Retina (tissue), 1 donor: ENCODE results near the gene KIFC3.
A peak's percentile ranks its signal among the peaks of the same experiment; 100 is the strongest.
"Not testable (repeated sequence)": the region's sequence is repeated elsewhere in the genome, so short reads cannot be mapped to it uniquely, and the experiment has no call there.

ENCODE experiments used
- DNase-seq: peaks from one replicate; pipeline ENCODE4 v3.0.0-alpha.2; 2016

The KIFC3 gene

DNA sequence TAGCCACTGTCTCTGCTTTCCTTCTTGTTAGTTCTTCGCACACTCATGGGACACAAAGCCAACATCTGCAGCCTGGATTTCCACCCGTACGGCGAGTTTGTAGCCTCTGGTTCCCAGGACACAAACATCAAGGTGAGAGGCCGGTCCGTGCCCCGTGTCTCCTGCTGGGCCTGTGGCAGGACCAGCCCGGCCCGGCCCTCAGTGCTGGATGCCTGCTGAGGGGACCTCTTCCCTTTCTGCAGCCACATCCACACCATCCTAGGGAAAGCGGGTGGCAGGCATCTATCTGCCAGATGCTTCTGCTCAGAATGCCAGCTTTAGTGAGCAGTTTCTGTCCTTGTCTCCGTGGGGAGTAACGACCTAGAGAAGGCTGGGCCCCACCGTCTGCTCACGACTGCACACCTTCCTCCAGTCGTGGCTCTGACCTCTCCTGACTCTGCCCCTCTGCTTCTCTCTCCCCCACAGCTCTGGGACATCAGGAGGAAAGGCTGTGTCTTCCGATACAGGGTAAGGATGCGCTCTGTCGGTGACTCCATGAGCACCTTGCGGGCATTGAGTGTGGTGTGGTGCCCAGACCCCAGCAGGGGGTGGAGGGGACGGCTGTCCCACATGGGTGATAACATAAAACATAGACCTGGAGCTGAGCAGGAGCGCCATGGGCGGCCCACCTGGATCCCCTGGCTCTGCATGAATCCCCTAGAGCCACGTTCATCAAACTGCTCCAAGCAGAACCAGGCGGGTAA is 51.3 kb downstream of the KIFC3 start:
- no peak for DNase-seq

DNA sequence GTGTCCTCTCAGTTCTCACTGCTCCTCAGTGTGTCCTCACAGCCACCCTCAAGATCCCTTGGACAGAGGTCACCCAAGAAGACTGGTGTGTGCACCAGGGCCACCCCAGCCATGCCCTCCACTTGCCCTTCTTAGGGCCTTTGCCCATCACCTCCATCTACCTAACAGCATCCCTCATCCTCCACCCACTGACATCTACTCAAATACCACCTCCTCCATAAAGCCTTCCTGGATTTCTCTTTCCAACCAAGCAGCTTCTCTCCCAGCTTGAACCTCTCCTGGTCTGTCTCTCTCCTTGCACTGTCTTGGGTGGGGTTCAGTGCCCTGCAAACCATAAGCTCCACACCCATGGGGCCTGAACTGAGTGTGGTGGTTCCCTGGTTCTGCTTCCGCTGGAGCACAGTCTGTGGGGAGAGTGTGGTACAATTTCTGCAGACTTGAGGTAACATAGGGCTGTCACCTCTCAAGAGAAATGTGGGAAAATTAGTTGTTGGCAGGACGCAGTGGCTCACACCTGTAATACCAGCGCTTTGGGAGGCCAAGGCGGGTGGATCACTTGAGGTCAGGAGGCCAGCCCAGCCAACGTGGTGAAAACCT is 52.3 kb downstream of the KIFC3 start:
- no peak for DNase-seq

DNA sequence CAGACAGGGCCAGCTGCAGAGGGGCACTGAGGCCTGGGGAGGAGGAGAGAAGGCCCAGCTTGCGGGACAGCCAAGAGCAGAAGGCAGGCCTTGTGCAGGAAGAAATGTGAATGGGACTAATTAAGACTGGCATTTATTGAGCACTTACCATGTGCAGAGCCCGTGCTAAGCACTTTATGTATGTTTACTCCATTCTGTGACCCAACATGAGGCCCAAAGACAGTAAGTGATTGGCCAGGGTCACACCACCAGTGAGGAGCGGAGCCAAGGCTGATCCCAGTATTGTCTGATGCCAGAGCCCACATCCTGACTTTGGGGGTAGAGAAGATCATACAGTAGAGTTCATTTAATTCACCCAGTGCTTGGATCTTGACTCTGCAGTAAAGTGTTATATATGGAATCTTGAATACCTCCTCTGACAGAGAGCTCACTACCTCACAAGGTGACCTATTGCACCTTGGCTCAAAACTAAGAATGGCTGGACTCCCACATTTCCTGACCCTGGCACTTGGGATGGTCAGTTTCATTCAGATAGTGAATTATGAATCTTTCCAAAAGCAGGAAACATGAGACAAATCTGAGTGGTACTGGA is 53.1 kb downstream of the KIFC3 start:
- DNase-seq = no peak

GRCh38 chr16:57748596-57748995 is 53.7 kb downstream of the KIFC3 start:
- DNase-seq = no peak

- no peak for DNase-seq
These were observed 54.3 kb downstream of the KIFC3 start for GRCh38 chr16:57747996-57748395.

DNA sequence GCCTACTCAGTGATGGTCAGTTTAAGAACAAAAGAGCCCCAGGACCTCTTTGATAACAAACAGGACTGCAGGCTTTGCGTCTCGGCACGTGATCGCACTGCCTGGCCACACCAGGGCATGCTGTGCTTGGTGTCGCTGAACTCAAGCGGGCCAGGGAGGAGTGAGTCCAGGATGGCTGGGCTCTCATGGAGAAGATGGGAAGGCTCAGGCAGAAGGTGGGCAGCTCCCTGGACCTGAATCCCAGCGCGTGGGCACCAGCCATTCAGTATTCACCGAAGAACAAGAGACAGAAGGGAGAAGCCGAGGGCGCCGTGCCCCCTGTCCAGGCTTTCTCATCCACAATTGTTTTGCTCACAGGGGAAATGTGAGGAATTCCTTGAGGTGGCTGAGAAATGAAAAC is 54.8 kb downstream of the KIFC3 start:
- DNase-seq = no peak

- DNase-seq = no peak
These were observed 55.2 kb downstream of the KIFC3 start for GRCh38 chr16:57747091-57747490.

- not testable (repeated sequence) for DNase-seq
These were observed 56.0 kb downstream of the KIFC3 start for GRCh38 chr16:57746316-57746715.

DNA sequence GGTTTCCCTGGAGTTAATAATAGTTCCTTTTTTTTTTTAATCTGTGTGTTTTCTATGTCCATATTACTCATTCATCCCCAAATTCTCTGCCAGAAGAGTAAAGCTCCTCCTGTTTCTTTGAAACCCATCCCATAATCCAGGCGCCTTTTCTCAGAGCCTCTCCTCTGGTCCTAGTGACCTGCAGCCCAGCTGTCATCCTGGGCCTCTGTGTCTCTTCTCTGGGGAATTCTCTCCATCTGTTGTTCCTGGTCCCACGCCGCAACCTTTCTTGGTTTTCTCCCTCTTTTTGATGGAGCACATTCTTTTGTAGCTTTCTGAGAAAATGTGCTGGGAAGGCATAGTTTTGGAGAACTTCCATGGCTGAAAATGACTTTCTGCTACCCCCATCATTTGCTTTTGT is 56.5 kb downstream of the KIFC3 start:
- no peak for DNase-seq

GRCh38 chr16:57744642-57744903 is 57.7 kb downstream of the KIFC3 start:
- DNase-seq = no peak

GRCh38 chr16:57743886-57744641 is 58.2 kb downstream of the KIFC3 start:
- no peak for DNase-seq

- no peak for DNase-seq
These were observed 58.8 kb downstream of the KIFC3 start for GRCh38 chr16:57743458-57743857.

DNA sequence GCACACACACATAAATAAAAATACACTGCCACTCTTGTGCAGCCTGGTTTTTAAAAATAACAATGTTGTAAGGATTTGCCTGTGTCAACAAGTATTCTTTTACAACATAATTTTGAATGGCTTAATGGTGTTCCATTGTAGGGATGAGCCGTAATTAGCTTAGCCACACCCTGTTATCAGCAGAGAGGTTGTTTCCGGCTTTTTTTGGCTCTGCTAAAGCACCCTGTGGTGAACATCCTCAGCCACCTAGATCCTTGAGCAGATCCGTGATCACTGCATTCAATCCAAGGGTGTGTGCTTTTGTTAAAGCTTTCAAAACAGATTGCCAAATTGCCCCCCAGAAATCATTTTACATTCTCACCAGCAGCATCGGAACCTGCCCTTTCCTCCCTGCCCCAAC is 59.7 kb downstream of the KIFC3 start:
- DNase-seq = no peak

- DNase-seq = no peak
These were observed 60.6 kb downstream of the KIFC3 start for GRCh38 chr16:57741660-57742191.

DNA sequence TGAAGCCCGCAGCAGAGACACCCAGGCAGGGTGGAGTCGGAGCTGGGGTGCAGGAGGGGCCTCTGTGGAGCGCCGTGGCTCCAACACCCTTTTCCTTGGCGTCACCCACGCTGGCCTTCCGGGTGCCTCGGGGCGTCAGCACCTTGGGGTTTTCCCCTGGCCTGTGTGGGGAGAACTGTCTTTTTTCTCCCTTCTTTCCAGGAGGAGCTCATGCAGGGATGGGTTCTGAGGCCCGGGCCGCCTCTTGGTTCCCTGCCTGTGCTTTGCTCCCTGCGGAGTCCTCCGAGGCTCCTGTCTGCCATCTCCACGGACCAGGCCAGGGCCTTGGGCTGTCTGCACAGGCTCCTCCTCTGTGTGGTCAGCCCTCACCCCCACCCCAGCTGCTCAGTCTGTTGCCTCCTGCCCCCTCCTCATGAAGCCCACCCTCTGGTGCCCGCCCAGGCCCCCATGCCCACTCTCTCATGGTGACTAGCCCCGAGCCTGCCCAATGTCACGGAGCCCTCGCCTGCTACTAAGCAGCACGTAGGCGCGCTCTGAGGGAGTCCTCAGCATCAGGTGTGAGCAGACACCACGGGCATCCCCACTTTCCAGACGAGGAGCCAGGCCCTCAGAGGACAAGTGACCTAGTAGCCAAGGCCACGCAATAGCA is 61.7 kb downstream of the KIFC3 start:
- no peak for DNase-seq

GRCh38 chr16:57739756-57740422 is 62.4 kb downstream of the KIFC3 start:
- DNase-seq = no peak

GRCh38 chr16:57738844-57739243 is 63.4 kb downstream of the KIFC3 start:
- no peak for DNase-seq

DNA sequence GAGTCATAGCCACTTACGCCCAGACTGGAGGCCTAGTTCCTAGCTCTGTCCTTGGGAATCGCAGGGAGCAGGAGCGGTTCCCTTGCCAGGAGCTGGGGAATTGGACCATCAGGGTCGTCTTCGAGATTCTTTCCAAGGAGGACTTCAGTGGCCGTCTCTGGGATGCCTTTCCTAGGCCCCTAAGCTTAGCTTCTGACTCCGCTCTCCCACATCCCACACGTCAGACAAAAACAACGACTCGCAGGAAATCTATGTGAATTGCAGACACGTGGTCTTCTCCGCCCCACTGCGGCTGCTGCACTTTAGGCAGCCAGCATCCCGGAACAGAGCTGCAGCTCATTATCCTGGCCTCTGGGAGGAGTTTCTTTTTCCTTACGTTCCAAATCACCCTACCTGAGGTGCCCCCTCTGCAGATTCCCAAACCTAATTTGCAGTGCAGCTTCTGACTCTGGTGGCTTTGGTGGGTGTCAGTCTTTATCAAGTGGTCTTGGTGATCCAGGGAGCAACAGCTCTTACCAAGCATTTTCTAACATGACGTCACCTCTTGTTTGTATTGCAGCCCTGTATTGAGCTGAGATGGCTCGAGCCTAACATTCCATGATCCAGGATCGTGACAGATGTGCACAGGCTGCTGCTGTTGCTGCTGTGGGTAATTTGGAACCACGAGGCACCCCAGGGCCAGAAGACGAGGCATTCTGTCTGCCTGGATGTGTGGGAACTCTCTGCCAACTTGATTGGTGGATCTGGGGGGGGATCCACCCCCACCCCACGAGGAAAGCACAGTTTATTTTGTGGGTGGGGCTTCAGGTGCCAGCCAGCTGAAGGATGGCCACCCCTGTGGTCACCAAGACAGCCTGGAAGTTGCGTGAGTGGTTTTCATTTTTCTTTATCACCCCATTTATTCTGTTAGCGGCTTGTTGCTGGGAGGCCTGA is 65.6 kb downstream of the KIFC3 start:
- peak; percentile 59 for DNase-seq

DNA sequence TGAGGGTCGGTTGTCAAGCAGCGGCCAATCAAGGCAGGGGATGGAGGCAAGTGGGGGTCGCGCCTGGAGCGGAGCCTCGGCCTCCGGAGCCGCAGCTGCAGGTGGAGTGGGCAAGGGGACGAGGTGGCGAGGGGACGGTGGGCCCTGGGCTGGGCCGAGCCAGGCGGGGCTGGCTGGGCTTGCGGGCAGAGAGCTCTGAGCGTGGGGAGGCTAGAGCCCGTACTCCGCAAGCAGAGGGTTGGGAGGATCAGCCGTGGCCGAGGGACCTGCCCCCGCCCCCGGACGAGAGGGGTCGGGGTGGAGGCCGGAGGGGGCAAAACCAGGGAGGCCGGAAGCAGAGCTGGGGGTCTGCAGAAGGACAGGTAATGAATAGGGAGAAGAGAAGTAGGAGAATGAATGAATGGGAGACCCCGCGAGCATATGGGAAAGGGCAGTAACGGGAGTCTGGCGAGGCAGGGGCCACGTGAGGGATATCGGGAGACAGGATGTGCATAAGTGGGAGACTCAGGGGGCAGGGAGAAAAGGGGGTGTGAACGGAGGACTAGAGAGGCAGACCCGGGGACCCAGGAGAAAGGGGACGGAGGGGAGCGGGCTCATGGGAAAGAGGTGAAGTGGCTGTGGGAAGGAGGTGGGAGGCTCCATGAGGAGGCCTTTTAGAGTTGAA is 66.4 kb downstream of the KIFC3 start, which contains the start of gene KATNB1:
Gene KATNB1, plus strand, starts transcription at position 16 of the 664 bp plus-strand sequence. CDS start 1,474 bp downstream, outside the sequence.
- DNase-seq = no peak

GRCh38 chr16:57734925-57735754 is 67.2 kb downstream of the KIFC3 start:
- DNase-seq = peak; percentile 99
